Panc1 (cell line): ENCODE results near the gene NUAK2. TPM values are rescaled to one million over a fixed set of nuclear protein-coding genes. Genes with fewer than 3 reads are reported as not detected.

Experiments used
- ATAC-seq: fragments of 200-7000 bp; cut with Tn5 transposase; 2 replicates; pipeline ENCODE4 v1.9.1; 2020; ENCODE audit warnings: mild to moderate bottlenecking, moderate library complexity
- BruUV-seq: library from RNA; stranded (reverse); fragments of 400-500 nt; replicated peaks from 2 replicates; lab custom pipeline; 2021; lab: Mats Ljungman, UMichigan
- CTCF ChIA-PET: fragments of 300-600 bp; sonication (Branson Sonifier 250); formaldehyde crosslinking; loops from one replicate; lab custom pipeline; 2022; ENCODE audit warnings: antibody characterized with exemption; lab: Charles Lee
- POLR2A ChIA-PET: fragments of 300-600 bp; sonication (Branson Sonifier 250); formaldehyde crosslinking; loops from one replicate; lab custom pipeline; 2022; ENCODE audit warnings: antibody characterized with exemption; lab: Charles Lee
- DNase-seq: peaks from one replicate; pipeline ENCODE4 v3.0.0-alpha.2; 2010; ENCODE audit warnings: low read depth, low spot score
- H3K27ac ChIP-seq: 2 replicates; pipeline ENCODE4 v1.5.1; 2011; ENCODE audit warnings: mild to moderate bottlenecking, low read length, inconsistent platforms
- H3K27me3 ChIP-seq: fragments of 200-500 bp; sonication (Bioruptor generic); 2 replicates; pipeline ENCODE4 v1.6.0; 2014; ENCODE audit warnings: low read length, inconsistent platforms; ENCODE audit not compliant: control insufficient read depth, insufficient read depth
- H3K36me3 ChIP-seq: fragments of 200-500 bp; sonication (Bioruptor generic); 2 replicates; pipeline ENCODE4 v1.5.1; 2014; ENCODE audit warnings: inconsistent platforms, mild to moderate bottlenecking, low read length, moderate library complexity; ENCODE audit not compliant: control insufficient read depth, insufficient read depth
- H3K4me1 ChIP-seq: 2 replicates; pipeline ENCODE4 v1.5.1; 2011; ENCODE audit warnings: inconsistent platforms, mild to moderate bottlenecking, low read length, moderate library complexity; ENCODE audit not compliant: control insufficient read depth, insufficient read depth
- H3K4me3 ChIP-seq, 2 experiments: 2 replicates each; pipeline ENCODE4 v1.5.1; 2011 to 2012; ENCODE audit warnings: low read depth in 2 of 2, low read length in 2 of 2, mild to moderate bottlenecking in 2 of 2, inconsistent platforms in 1 of 2, moderate library complexity in 1 of 2
- H3K9me3 ChIP-seq: fragments of 200-500 bp; sonication (Bioruptor generic); 2 replicates; pipeline ENCODE4 v1.5.1; 2014; ENCODE audit warnings: low read depth, mild to moderate bottlenecking, inconsistent platforms, low read length, moderate library complexity; ENCODE audit not compliant: control insufficient read depth, insufficient read depth
- POLR2AphosphoS5 ChIP-seq: IDR thresholded peaks from 2 replicates; pipeline ENCODE4 v1.6.1; 2012; ENCODE audit warnings: mild to moderate bottlenecking, low read depth, low read length, moderate library complexity
- SIN3A ChIP-seq: IDR thresholded peaks from 2 replicates; pipeline ENCODE4 v1.6.1; 2012; ENCODE audit warnings: low read depth, mild to moderate bottlenecking, low read length, moderate library complexity, borderline replicate concordance; ENCODE audit not compliant: insufficient read depth
- TCF7L2 ChIP-seq: IDR thresholded peaks from 2 replicates; pipeline ENCODE4 v1.6.1; 2011; ENCODE audit warnings: mild to moderate bottlenecking, low read depth, low read length, inconsistent platforms
- in situ Hi-C: cut with HindIII; loops from 2 replicates; pipeline ENCODE4 v1.10.0; 2016; ENCODE audit warnings: low sequenced_read_pairs, low pct_unique_long_range_greater_than_20kb
- intact Hi-C: fragments of 100-400 bp; cut with micrococcal nuclease; formaldehyde crosslinking; loops from one replicate; pipeline ENCODE4 v1.10.0; 2022; ENCODE audit not compliant: unreplicated experiment
- total RNA-seq: library from RNA; stranded (reverse); gene quantifications from one replicate; pipeline ENCODE4 v1.2.1, GENCODE V29; 2021; ENCODE audit not compliant: unreplicated experiment
- TF ChIP-seq, protein P1 (sequence below): fragments of 450-650 bp; IDR thresholded peaks from 2 replicates; pipeline ENCODE4 v1.5.1; 2017; ENCODE audit warnings: mild to moderate bottlenecking
- TF ChIP-seq, protein P2 (sequence below), 2 experiments: IDR thresholded peaks; 2 replicates each; pipeline ENCODE4 v1.6.1; 2011 to 2012; ENCODE audit warnings: low read depth in 2 of 2, control low read depth in 1 of 2, low read length in 1 of 2, mild to moderate bottlenecking in 1 of 2, moderate library complexity in 1 of 2; ENCODE audit not compliant: insufficient read depth in 1 of 2

NUAK2 gene
- total RNA-seq, 1 experiment from 2014 or later: 17.4 TPM

DNA sequence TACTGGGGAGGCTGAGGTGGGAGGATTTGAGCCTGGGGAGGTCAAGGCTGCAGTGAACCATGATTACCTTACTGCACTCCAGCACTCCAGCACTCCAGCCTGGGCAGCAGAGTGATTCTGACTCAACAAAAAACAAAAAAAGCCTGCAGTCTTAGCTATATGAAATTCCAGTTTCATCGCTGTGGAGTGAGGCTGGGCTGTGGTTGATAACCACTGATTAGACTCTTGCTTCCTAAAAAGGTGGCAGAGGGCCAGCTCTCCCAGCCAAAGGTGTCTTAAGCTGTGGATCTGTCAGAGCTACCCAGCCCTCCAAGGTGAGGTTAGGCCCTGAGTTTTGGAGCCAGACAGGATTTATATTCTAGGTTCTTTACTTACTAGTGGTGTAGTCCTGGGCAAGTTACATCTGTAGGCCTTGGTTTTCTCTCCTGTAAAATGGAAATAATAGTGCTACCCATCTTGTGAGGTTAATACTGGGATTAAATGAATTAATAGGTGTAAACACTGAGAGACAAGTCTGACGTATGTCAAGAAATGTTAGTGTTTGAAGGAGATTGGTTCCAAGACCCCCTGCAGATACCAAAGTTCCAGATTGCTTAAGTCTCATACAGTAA is 57.9 kb downstream of the NUAK2 start:
- POLR2A ChIA-PET: no interaction called here
- intact Hi-C loops (no loop called here), in situ Hi-C loops (no loop called here)
- H3K27ac ChIP-seq: no peak overlapping the region
- no peaks in the 10 kb centered on the region for H3K9me3 ChIP-seq
- H3K36me3 ChIP-seq: no peaks in the 10 kb centered on the region
- TF ChIP-seq, protein P1, sequence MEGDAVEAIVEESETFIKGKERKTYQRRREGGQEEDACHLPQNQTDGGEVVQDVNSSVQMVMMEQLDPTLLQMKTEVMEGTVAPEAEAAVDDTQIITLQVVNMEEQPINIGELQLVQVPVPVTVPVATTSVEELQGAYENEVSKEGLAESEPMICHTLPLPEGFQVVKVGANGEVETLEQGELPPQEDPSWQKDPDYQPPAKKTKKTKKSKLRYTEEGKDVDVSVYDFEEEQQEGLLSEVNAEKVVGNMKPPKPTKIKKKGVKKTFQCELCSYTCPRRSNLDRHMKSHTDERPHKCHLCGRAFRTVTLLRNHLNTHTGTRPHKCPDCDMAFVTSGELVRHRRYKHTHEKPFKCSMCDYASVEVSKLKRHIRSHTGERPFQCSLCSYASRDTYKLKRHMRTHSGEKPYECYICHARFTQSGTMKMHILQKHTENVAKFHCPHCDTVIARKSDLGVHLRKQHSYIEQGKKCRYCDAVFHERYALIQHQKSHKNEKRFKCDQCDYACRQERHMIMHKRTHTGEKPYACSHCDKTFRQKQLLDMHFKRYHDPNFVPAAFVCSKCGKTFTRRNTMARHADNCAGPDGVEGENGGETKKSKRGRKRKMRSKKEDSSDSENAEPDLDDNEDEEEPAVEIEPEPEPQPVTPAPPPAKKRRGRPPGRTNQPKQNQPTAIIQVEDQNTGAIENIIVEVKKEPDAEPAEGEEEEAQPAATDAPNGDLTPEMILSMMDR: no peak
- TF ChIP-seq, protein P2, sequence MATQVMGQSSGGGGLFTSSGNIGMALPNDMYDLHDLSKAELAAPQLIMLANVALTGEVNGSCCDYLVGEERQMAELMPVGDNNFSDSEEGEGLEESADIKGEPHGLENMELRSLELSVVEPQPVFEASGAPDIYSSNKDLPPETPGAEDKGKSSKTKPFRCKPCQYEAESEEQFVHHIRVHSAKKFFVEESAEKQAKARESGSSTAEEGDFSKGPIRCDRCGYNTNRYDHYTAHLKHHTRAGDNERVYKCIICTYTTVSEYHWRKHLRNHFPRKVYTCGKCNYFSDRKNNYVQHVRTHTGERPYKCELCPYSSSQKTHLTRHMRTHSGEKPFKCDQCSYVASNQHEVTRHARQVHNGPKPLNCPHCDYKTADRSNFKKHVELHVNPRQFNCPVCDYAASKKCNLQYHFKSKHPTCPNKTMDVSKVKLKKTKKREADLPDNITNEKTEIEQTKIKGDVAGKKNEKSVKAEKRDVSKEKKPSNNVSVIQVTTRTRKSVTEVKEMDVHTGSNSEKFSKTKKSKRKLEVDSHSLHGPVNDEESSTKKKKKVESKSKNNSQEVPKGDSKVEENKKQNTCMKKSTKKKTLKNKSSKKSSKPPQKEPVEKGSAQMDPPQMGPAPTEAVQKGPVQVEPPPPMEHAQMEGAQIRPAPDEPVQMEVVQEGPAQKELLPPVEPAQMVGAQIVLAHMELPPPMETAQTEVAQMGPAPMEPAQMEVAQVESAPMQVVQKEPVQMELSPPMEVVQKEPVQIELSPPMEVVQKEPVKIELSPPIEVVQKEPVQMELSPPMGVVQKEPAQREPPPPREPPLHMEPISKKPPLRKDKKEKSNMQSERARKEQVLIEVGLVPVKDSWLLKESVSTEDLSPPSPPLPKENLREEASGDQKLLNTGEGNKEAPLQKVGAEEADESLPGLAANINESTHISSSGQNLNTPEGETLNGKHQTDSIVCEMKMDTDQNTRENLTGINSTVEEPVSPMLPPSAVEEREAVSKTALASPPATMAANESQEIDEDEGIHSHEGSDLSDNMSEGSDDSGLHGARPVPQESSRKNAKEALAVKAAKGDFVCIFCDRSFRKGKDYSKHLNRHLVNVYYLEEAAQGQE (IDR thresholded peaks at IDR 0.05; ENCODE audit: insufficient read depth in 1 of 2, low read depth in 2 of 2, low read length in 1 of 2): no peak
- TF ChIP-seq POLR2AphosphoS5: no peak
- no peak for TF ChIP-seq SIN3A
- TF ChIP-seq TCF7L2: no peak
- no peaks in the 10 kb centered on the region for H3K27me3 ChIP-seq
- BruUV-seq: no TSS peak
- CTCF ChIA-PET: no interaction called here
- ATAC-seq (0 out of 2 replicates have a peak, but pooled peaks have one; percentile 18), DNase-seq (no peak)
- H3K4me3 ChIP-seq: no peak overlapping the region
- peaks cover 4% of the 10 kb centered on the region for H3K4me1 ChIP-seq

DNA sequence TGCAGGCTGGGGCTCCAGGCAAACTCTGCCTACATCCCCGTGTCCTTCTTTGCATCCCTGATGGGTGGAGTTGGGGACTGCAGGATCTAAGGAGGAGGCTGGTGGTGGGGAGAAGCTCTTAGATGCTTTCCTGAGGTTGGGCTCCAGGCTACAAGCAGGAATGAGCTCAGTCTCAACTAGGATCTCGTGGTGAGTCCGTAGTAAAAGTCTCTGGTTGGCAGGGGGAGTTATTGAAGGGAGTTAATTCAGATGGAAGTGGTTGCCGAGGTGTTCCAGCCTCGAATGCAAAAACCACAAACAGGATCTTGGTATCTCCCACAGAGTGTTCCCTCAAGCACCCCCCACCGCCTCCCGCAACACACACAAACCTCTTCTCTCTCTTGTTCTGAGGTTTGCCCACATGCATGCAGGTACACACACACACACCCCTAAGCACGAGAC is 58.8 kb downstream of the NUAK2 start:
- no peak overlapping the region for H3K27ac ChIP-seq
- DNase-seq: no peak
- no peak overlapping the region for H3K4me3 ChIP-seq
- CTCF ChIA-PET: interaction anchor here (1.1 kb wide), 1 partner anchor 25 kb away, joined by 6 read pairs; no protein-coding TSS in a partner anchor
- in situ Hi-C loops (no loop called here), intact Hi-C loops (no loop called here)
- POLR2A ChIA-PET: no interaction called here
- no peak for ATAC-seq
- no peaks in the 10 kb centered on the region for H3K36me3 ChIP-seq
- H3K27me3 ChIP-seq: no peaks in the 10 kb centered on the region
- BruUV-seq: no TSS peak
- TF ChIP-seq POLR2AphosphoS5 (no peak), SIN3A (no peak), TCF7L2 (no peak)
- TF ChIP-seq, protein P2 (IDR thresholded peaks at IDR 0.05; ENCODE audit: insufficient read depth in 1 of 2, low read depth in 2 of 2, low read length in 1 of 2): no peak
- TF ChIP-seq, protein P1: no peak
- peaks cover 4% of the 10 kb centered on the region for H3K4me1 ChIP-seq
- no peaks in the 10 kb centered on the region for H3K9me3 ChIP-seq
